Astrocyte of the spinal cord (primary cell): ENCODE data around the gene DDAH2.

Experiments used
- DNase-seq: peaks from one replicate; pipeline ENCODE4 v3.0.0; 2011; ENCODE audit warnings: low read depth, low spot score
- H3K4me3 ChIP-seq: 2 replicates; pipeline ENCODE4 v1.5.1; 2011; ENCODE audit warnings: low read depth, mild to moderate bottlenecking, low read length, moderate library complexity
- in situ Hi-C: cut with HindIII; loops from 2 replicates; pipeline ENCODE4 v1.10.0; 2017; ENCODE audit warnings: low sequenced_read_pairs
- TF ChIP-seq, protein P1 (sequence below): IDR thresholded peaks from 2 replicates; pipeline ENCODE4 v1.5.1; 2012; ENCODE audit warnings: low read depth, mild to moderate bottlenecking, low read length, inconsistent platforms

Gene DDAH2

GRCh38 chr6:31727717-31728671 is 1.1 kb downstream of the DDAH2 start:
- in situ Hi-C loops = no loop called here
- H3K4me3 ChIP-seq = peak overlapping the region; percentile 65
- TF ChIP-seq, protein P1, sequence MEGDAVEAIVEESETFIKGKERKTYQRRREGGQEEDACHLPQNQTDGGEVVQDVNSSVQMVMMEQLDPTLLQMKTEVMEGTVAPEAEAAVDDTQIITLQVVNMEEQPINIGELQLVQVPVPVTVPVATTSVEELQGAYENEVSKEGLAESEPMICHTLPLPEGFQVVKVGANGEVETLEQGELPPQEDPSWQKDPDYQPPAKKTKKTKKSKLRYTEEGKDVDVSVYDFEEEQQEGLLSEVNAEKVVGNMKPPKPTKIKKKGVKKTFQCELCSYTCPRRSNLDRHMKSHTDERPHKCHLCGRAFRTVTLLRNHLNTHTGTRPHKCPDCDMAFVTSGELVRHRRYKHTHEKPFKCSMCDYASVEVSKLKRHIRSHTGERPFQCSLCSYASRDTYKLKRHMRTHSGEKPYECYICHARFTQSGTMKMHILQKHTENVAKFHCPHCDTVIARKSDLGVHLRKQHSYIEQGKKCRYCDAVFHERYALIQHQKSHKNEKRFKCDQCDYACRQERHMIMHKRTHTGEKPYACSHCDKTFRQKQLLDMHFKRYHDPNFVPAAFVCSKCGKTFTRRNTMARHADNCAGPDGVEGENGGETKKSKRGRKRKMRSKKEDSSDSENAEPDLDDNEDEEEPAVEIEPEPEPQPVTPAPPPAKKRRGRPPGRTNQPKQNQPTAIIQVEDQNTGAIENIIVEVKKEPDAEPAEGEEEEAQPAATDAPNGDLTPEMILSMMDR = no peak
- DNase-seq = no peak

DNA sequence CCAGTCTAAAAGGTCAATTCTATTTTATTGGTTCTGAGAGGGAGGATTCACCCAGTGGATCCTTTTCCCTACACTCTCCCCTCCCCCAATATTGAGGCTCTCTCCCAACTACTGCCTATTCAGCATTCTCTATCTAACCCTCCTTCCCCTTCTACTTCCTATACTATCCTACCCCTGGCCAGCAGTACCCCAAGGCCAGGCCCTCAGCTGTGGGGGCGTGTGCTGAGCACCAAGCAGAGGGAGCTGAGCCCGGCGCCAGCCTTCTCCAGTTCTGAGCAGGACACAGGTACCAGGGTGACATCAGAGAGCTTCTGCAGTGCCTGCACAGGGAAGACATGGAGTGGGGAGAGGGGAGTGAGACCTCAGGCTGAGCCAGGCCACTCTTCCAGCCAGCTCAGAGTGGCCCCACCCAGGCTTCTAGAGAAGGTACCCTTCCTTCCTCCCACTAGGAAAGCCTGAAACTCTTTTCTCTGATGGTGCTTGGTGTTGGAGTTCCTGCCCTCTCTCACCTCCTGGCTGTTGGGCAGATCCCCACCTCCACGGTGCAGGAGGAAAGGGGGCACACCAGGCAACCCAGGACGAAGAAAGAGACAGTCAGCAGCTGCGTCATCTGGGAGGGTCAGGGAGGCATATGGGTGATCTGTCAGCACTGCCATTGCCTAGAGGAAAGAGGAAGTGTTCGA is 1.9 kb downstream of the DDAH2 start:
- TF ChIP-seq, protein P1 = no peak
- H3K4me3 ChIP-seq = no peak overlapping the region
- no peak for DNase-seq
- in situ Hi-C loops = no loop called here

DNA sequence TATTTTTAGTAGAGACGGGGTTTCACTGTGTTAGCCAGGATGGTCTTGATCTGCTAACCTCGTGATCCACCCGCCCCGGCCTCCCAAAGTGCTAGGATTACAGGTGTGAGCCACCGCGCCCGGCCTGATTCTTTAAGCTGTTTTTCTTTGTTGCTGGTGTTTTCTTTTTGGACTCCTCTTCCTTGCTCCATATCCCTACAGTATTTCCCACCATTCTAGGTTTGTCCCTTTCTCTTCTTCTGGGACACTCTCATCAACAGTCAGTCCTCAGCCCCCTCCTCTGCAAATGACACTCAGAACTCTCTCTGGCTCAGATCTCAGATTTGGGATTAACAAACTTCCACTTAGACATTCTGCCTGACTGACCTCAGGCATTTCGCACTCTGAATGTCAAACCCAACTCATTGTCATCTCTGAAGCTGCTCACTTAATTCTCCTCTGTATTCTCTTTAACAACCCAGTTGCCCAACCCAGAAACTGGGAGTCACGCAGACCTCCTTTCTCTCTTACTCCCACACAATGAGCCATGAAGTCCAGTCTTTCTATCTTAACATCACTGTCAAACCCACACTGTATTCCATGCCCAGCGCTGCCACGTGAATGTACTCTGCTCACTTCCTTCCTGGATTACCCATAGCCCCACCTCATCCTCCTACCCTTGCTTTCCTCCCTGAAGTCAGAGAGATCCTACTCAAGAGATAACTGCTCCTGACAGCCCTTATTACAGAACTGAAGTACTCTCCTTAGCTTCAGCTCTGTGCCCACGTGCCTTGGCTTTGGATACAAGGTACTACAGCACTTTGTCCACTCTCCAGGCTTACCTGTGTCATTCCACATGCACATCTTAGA is 3.4 kb downstream of the DDAH2 start:
- TF ChIP-seq, protein P1 = no peak
- H3K4me3 ChIP-seq = no peak overlapping the region
- DNase-seq = no peak
- in situ Hi-C loops = no loop called here

DNA sequence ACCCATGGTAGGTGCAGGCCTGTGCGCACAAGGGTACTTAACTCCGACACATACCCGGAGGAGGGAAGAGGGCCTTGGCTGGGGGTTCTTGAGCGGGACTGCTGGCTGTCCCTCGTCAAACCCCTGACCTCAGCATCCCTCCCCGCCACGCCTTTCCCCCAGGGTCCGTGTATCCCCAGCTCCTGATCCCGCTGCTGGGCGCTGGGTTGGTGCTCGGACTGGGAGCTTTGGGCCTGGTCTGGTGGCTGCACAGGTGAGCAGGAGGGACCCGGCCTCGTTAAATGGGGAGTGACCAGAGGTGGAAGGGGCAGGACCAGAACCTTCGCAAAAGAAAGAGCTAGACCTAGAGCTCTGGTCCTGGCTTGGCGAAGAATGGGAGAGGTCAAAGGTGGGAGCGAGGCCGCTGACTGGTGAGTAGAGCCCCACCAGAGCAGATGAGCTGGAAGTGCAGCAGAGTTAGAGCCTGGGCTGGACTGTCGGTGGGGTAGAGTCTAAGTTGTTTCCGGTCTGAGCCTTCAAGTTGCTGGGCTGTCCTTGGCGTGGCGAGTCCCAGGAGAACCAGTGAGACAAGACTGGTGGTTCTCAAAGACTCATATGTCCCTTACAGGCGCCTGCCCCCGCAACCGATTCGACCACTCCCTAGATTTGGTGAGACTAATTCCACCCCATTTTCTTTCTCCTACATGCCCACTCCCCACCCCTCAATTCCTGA is 5.0 kb downstream of the DDAH2 start:
- TF ChIP-seq, protein P1 = no peak
- in situ Hi-C loops = no loop called here
- H3K4me3 ChIP-seq = no peak overlapping the region
- DNase-seq = no peak

GRCh38 chr6:31723245-31723979 is 5.7 kb downstream of the DDAH2 start, which contains the start of gene MPIG6B:
Gene MPIG6B, plus strand, starts transcription at chr6:31723373. Its CDS starts 11 bp downstream, at chr6:31723384.
- DNase-seq = no peak
- in situ Hi-C loops = no loop called here
- H3K4me3 ChIP-seq = no peak within 1 kb of the TSS
- TF ChIP-seq, protein P1 = no peak
